ENCODE measurements around the gene MOB3A.
A peak's percentile ranks its signal among the peaks of the same experiment; 100 is the strongest.

The MOB3A gene

GRCh38 chr19:2050349-2050990, 45.7 kb downstream of the MOB3A start:
- no peak for DNase-seq (ENCODE audit: low read depth)
- TF ChIP-seq CTCF (conservative IDR thresholded peaks at IDR 0.05; ENCODE audit: low read depth, low read length), result no peak
- peak overlapping the region; percentile 89 for H3K4me3 ChIP-seq (ENCODE audit: low read length)

GRCh38 chr19:2049741-2050348, 46.3 kb downstream of the MOB3A start:
- no peak for TF ChIP-seq CTCF (conservative IDR thresholded peaks at IDR 0.05; ENCODE audit: low read depth, low read length)

GRCh38 chr19:2048959-2049740, 47.0 kb downstream of the MOB3A start:
- DNase-seq (ENCODE audit: low read depth), result no peak
- H3K4me3 ChIP-seq (ENCODE audit: low read length), result peak overlapping the region; percentile 89
- no peak for TF ChIP-seq CTCF (conservative IDR thresholded peaks at IDR 0.05; ENCODE audit: low read depth, low read length)

More at GRCh38 chr19:2049741-2050348, 46.3 kb downstream of the MOB3A start:
- peak overlapping the region; percentile 89 for H3K4me3 ChIP-seq (ENCODE audit: low read length)
- no peak for DNase-seq (ENCODE audit: low read depth)

GRCh38 chr19:2048104-2048958, 47.8 kb downstream of the MOB3A start:
- peak overlapping the region; percentile 89 for H3K4me3 ChIP-seq (ENCODE audit: low read length)
- no peak for DNase-seq (ENCODE audit: low read depth)
- TF ChIP-seq CTCF (conservative IDR thresholded peaks at IDR 0.05; ENCODE audit: low read depth, low read length), result no peak

- no peak for TF ChIP-seq CTCF (conservative IDR thresholded peaks at IDR 0.05; ENCODE audit: low read depth, low read length)
- H3K4me3 ChIP-seq (ENCODE audit: low read length), result no peak overlapping the region
- DNase-seq (ENCODE audit: low read depth), result no peak
Observed at GRCh38 chr19:2047449-2048103, 48.5 kb downstream of the MOB3A start.

GRCh38 chr19:2047076-2047448, 49.1 kb downstream of the MOB3A start:
- DNase-seq (ENCODE audit: low read depth), result no peak
- TF ChIP-seq CTCF (conservative IDR thresholded peaks at IDR 0.05; ENCODE audit: low read depth, low read length), result no peak
- H3K4me3 ChIP-seq (ENCODE audit: low read length), result no peak overlapping the region
